RWPE1 (cell line): ENCODE data around the gene FADS6.

Experiments
- CTCF ChIA-PET: fragments of 350-600 bp; sonication (Branson Sonifier 250); formaldehyde crosslinking; extraction: SDS; loops from one replicate; lab custom pipeline; 2021; lab: Yijun Ruan, JAX
- POLR2A ChIA-PET: fragments of 400-600 bp; formaldehyde crosslinking; extraction: SDS; loops from one replicate; lab custom pipeline; 2020; ENCODE audit warnings: antibody characterized with exemption; ENCODE audit not compliant: low non-redundant PET; lab: Yijun Ruan, JAX
- DNase-seq: peaks from one replicate; pipeline ENCODE4 v3.0.0; 2012; ENCODE audit warnings: low spot score
- H3K27ac ChIP-seq: fragments of 450-650 bp; 2 replicates; pipeline ENCODE4 v1.5.1; 2017
- TF ChIP-seq, protein P1 (sequence below): fragments of 450-650 bp; conservative IDR thresholded peaks from 2 replicates; pipeline ENCODE4 v1.5.1; 2017; ENCODE audit warnings: low read depth, mild to moderate bottlenecking

The FADS6 gene

DNA sequence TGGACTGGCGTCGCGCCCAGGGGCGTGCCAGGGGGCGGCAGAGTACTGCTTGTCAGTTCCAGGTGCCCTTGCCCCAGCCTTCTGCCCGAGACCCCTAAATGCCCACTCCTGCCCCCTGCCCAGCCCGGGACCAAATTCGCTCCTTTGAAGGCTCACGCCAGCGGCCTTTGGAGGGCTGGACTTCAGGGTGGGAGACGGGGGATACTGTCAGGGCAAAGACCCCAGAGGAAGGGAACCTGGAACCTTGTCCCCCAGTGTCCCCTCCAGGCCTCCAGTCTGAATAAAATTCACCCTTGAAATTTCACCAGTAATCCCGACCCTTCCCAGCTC lies 43.0 kb upstream of the FADS6 start:
- no peak for DNase-seq
- TF ChIP-seq, protein P1, sequence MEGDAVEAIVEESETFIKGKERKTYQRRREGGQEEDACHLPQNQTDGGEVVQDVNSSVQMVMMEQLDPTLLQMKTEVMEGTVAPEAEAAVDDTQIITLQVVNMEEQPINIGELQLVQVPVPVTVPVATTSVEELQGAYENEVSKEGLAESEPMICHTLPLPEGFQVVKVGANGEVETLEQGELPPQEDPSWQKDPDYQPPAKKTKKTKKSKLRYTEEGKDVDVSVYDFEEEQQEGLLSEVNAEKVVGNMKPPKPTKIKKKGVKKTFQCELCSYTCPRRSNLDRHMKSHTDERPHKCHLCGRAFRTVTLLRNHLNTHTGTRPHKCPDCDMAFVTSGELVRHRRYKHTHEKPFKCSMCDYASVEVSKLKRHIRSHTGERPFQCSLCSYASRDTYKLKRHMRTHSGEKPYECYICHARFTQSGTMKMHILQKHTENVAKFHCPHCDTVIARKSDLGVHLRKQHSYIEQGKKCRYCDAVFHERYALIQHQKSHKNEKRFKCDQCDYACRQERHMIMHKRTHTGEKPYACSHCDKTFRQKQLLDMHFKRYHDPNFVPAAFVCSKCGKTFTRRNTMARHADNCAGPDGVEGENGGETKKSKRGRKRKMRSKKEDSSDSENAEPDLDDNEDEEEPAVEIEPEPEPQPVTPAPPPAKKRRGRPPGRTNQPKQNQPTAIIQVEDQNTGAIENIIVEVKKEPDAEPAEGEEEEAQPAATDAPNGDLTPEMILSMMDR: no peak
- ChIA-PET POLR2A (no interaction called here), CTCF (no interaction called here)
- H3K27ac ChIP-seq: no peak overlapping the region

DNA sequence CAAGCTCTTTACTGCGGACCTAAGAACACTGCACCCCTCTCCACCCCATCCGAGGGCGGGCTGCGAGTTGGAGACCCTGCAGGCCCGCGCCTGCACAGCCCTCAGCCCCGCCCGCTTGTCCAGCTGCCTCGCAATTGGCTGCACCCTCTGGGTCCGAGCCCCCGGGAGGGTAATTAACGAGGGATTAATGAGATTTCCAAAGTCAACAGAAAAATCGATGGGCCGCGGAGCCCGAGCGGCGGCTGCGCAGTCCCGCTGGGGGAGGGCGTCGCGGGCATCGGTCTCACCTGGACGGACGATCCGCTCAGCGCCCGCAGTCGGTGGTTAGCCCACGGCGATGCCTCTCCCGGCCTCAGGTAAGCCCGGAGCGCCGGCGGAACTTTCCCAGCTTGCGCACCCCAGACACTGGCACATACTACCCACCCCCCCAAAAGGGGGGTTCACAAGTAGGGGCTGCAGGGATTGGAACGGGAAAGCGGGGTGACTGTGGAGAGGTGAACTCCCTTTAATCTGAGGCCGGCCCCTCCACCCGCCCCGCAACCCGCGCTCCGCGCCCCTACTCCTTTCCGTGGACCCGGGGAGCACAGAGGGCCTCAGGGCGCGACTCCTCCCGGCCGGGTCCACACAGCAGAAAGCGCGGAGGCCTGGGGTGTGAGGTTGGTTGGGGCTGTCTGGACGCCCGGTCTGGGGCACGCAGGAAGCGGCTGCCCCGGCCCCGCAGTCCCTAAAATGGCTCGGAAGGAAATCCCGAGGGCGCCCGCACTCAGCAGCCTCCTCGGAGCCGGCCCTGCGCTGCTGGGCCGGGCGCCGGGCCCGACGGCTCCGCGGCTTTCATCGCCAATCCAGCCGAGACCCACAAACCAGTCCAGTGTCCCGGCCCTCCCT lies 42.4 kb upstream of the FADS6 start, which contains the start of gene OTOP3:
Gene OTOP3 (plus strand): TSS at position 314 of the 885 bp plus-strand sequence. CDS start 24 bp downstream, at position 338.
- DNase-seq: no peak
- POLR2A ChIA-PET: no interaction called here
- H3K27ac ChIP-seq: no peak within 1 kb of the TSS
- TF ChIP-seq, protein P1: no peak
- CTCF ChIA-PET: interaction anchor here (0.7 to 0.8 kb wide), 2 partner anchors 12 to 21 kb away, joined by 3 to 4 read pairs; partner anchors contain the start of gene OTOP2

DNA sequence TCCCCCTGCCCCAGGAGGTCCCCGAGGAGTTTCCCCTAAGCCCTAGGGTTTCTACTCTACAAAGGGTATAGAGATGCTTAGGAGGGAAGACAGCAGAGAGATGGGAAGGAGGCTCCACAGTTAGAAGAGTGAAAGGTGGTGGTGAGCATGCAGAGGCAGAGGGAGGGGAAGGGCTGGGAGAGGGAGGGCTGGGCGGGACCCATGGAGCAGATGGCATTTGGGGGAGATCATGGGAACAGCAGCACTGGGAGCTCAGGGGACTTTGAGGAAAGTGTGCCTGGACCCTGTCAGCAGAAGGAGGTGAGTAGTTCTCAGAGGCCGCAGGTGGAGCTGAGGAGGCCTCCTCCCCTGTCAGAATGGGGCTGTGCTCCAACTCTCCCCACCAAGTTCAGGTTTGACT lies 41.6 kb upstream of the FADS6 start:
- POLR2A ChIA-PET: no interaction called here
- CTCF ChIA-PET: interaction anchor here (0.7 to 0.8 kb wide), 2 partner anchors 11 to 22 kb away, joined by 3 to 4 read pairs; partner anchors contain the start of gene OTOP2
- TF ChIP-seq, protein P1: no peak
- H3K27ac ChIP-seq: no peak overlapping the region
- no peak for DNase-seq

DNA sequence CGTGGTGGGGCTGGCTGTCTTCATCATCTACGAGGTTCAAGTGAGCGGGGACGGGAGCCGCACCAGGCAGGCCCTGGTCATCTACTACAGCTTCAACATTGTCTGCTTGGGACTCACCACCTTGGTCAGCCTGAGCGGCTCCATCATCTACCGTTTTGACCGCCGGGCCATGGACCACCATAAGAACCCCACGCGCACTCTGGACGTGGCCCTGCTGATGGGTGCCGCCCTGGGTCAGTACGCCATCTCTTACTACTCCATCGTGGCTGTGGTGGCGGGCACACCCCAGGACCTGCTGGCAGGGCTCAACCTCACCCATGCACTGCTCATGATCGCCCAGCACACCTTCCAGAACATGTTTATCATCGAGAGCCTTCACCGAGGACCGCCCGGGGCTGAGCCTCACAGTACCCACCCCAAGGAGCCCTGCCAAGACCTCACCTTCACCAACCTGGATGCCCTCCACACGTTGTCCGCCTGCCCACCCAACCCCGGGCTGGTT lies 37.2 kb upstream of the FADS6 start:
- ChIA-PET CTCF (no interaction called here), POLR2A (no interaction called here)
- TF ChIP-seq, protein P1: no peak
- no peak overlapping the region for H3K27ac ChIP-seq
- DNase-seq: no peak

DNA sequence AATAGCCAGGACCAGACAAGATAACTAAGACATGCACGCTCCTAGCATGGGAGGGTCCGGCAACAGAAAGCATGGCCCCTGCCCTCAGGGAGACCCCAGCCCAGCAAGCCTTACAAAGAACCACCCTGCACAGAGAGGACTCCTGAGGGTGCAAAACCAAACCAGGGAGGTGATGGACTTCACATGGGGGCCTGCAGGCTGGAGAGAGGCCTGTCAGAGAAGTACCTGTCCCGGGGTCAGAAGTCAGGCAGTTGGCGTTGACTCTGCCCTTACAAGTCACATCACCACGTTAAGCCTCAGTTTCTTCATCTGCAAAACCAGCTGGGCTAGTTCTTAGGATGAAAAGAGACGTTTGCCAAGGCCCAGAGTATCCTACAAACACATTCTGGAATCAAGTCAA lies 35.4 kb upstream of the FADS6 start:
- POLR2A ChIA-PET: no interaction called here
- no peak for DNase-seq
- H3K27ac ChIP-seq: no peak overlapping the region
- CTCF ChIA-PET: no interaction called here
- TF ChIP-seq, protein P1: no peak

DNA sequence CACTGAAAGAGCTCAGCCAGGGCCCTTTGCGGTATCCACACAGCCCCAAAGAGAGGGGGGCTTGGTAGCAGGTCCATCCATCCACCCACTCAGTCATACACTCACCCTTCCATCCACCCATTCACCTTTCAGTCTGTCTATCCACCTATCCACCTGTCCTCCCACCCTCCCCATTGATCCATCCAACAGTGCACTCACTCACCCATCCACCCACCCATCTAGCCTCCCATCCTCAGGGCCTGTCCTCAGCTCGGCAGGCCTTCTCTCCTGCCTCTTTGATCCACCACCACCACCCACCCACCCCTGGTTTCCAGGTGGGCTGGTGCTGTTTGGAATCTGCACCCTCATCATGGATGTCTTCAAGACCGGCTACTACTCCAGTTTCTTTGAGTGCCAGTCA lies 31.8 kb upstream of the FADS6 start:
- no peak for DNase-seq
- no peak overlapping the region for H3K27ac ChIP-seq
- TF ChIP-seq, protein P1: no peak
- CTCF ChIA-PET: interaction anchor here (0.5 to 7.8 kb wide), 4 partner anchors 8 to 36 kb away, joined by 3 to 113 read pairs (median 10); no protein-coding TSS in a partner anchor
- POLR2A ChIA-PET: no interaction called here
